Stimulated activated CD4-positive, alpha-beta T cell treated with anti-CD3 and anti-CD28 coated beads, Interleukin-15, amount 100 ng/mL, for 24 hours (primary cell): ENCODE data around the gene ALG2.
"Not testable (repeated sequence)": the region's sequence is repeated elsewhere in the genome, so short reads cannot be mapped to it uniquely, and the experiment has no call there.

Source experiments
- DNase-seq: peaks from one replicate; pipeline ENCODE4 v3.0.0-alpha.2; 2020

The ALG2 gene

GRCh38 chr9:99221621-99222415 lies at the start of gene ALG2, which contains the start of gene SEC61B:
TSS of gene ALG2 (minus strand) at chr9:99221942. CDS start at chr9:99221894, 48 bp downstream.
TSS of gene SEC61B (plus strand) at chr9:99222282. CDS start at chr9:99222364, 82 bp downstream.
- peak; percentile 98 for DNase-seq

- no peak for DNase-seq
These were observed 48.7 kb upstream of the ALG2 start for GRCh38 chr9:99270491-99270890.

GRCh38 chr9:99269416-99269815 lies 47.7 kb upstream of the ALG2 start:
- no peak for DNase-seq

GRCh38 chr9:99266255-99267023 lies 44.7 kb upstream of the ALG2 start:
- DNase-seq: peak; percentile 77

GRCh38 chr9:99265691-99266090 lies 43.9 kb upstream of the ALG2 start:
- no peak for DNase-seq

GRCh38 chr9:99264070-99264680 lies 42.4 kb upstream of the ALG2 start:
- peak; percentile 53 for DNase-seq

- no peak for DNase-seq
These were observed 41.2 kb upstream of the ALG2 start for GRCh38 chr9:99262949-99263418.

GRCh38 chr9:99261923-99262322 lies 40.2 kb upstream of the ALG2 start:
- no peak for DNase-seq

- DNase-seq: peak; percentile 51
These were observed 37.6 kb upstream of the ALG2 start for GRCh38 chr9:99259231-99259918.

GRCh38 chr9:99257723-99258389 lies 36.1 kb upstream of the ALG2 start:
- DNase-seq: no peak

GRCh38 chr9:99255651-99256050 lies 33.9 kb upstream of the ALG2 start:
- DNase-seq: no peak

- DNase-seq: peak; percentile 93
These were observed 32.2 kb upstream of the ALG2 start for GRCh38 chr9:99253772-99254431.

GRCh38 chr9:99253134-99253533 lies 31.4 kb upstream of the ALG2 start:
- peak; percentile 51 for DNase-seq

- DNase-seq: no peak
These were observed 29.4 kb upstream of the ALG2 start for GRCh38 chr9:99251157-99251556.

GRCh38 chr9:99249619-99250018 lies 27.9 kb upstream of the ALG2 start:
- DNase-seq: peak; percentile 26

- no peak for DNase-seq
These were observed 22.9 kb upstream of the ALG2 start for GRCh38 chr9:99244344-99245260.

- DNase-seq: no peak
These were observed 19.4 kb upstream of the ALG2 start for GRCh38 chr9:99241106-99241505.

GRCh38 chr9:99239341-99240060 lies 17.8 kb upstream of the ALG2 start:
- DNase-seq: no peak

- DNase-seq: no peak
These were observed 16.6 kb upstream of the ALG2 start for GRCh38 chr9:99238331-99238730.

- DNase-seq: not testable (repeated sequence)
These were observed 16.1 kb upstream of the ALG2 start for GRCh38 chr9:99237849-99238248.
